Ascending aorta (tissue), 2 donors: ENCODE results near the gene KCNQ1. TPM values are rescaled to one million over a fixed set of nuclear protein-coding genes. Genes with fewer than 3 reads are reported as not detected.

Experiments used
- DNase-seq, 2 donors: peaks; one replicate each; pipeline ENCODE4 v3.0.0-alpha.2; 2019; ENCODE audit warnings: low spot score in 2 of 2
- H3K27ac ChIP-seq, 2 donors: fragments of 200-600 bp; sonication (generic); one replicate each; pipeline ENCODE4 v1.5.1; 2016 to 2017; ENCODE audit warnings: mild to moderate bottlenecking in 1 of 2
- H3K27me3 ChIP-seq: fragments of 200-600 bp; sonication (generic); one replicate; pipeline ENCODE4 v1.5.1; 2017
- H3K36me3 ChIP-seq, 2 donors: fragments of 200-600 bp; sonication (generic); one replicate each; pipeline ENCODE4 v1.5.1; 2016
- H3K4me1 ChIP-seq, 2 donors: fragments of 200-600 bp; sonication (generic); one replicate each; pipeline ENCODE4 v1.5.1; 2016 to 2017; ENCODE audit warnings: mild to moderate bottlenecking in 1 of 2
- H3K4me3 ChIP-seq, 2 donors: fragments of 200-600 bp; sonication (generic); one replicate each; pipeline ENCODE4 v1.5.1; 2016 to 2017; ENCODE audit warnings: mild to moderate bottlenecking in 1 of 2
- H3K9me3 ChIP-seq, 2 donors: fragments of 200-600 bp; sonication (generic); one replicate each; pipeline ENCODE4 v1.5.1; 2016
- intact Hi-C: fragments of 100-400 bp; cut with DNase I; formaldehyde crosslinking; loops from one replicate; pipeline ENCODE4 v1.15.1; 2023
- total RNA-seq: library from RNA; depleted of rRNA; stranded (reverse); fragments of >200 nt; gene quantifications from one replicate; pipeline ENCODE4 v1.1.0, GENCODE V29; 2016
- TF ChIP-seq, protein P1 (sequence below), 3 experiments: fragments of 200-600 bp in 2 of 3; fragments of 450-650 bp in 1 of 3; sonication (generic) in 2 of 3; IDR thresholded peaks; one replicate each; pipeline ENCODE4 v1.5.1; 2016 to 2019; ENCODE audit warnings: antibody characterized with exemption in 3 of 3, mild to moderate bottlenecking in 1 of 3, moderate library complexity in 1 of 3

Gene KCNQ1
- total RNA-seq, 1 donor from 2014 or later: 2.3 TPM

DNA sequence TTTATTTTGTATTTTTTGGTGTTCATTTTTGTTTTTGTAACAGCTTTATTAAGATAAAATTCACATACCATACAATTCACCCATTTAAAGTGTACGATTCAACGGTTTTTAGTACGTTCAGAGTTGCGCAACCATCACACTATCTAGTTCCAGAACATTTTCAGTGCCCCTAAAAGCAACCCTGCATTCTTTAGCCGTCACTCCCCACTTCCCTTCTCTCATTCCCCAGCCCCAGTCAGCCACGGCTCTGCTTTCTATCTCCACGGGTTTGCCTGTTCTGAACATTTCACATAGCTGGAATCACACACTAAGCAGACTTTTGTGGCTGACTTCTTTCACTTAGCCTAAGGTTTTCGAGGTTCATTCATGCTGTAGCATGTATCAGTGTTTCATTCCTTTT, 264.6 kb downstream of the KCNQ1 start:
- Histone ChIP-seq H3K4me3 (peak overlapping the region in 1 of 2 donors; percentile 52), H3K9me3 (no peaks in the 10 kb centered on the region), H3K27ac (peak overlapping the region in 1 of 2 donors; percentile 21), H3K36me3 (no peaks in the 10 kb centered on the region), H3K4me1 (peaks cover 0 to 8% of the 10 kb centered on the region in 2 donors), H3K27me3 (no peaks in the 10 kb centered on the region)
- intact Hi-C loops: no loop called here
- DNase-seq: no peak
- TF ChIP-seq, protein P1, sequence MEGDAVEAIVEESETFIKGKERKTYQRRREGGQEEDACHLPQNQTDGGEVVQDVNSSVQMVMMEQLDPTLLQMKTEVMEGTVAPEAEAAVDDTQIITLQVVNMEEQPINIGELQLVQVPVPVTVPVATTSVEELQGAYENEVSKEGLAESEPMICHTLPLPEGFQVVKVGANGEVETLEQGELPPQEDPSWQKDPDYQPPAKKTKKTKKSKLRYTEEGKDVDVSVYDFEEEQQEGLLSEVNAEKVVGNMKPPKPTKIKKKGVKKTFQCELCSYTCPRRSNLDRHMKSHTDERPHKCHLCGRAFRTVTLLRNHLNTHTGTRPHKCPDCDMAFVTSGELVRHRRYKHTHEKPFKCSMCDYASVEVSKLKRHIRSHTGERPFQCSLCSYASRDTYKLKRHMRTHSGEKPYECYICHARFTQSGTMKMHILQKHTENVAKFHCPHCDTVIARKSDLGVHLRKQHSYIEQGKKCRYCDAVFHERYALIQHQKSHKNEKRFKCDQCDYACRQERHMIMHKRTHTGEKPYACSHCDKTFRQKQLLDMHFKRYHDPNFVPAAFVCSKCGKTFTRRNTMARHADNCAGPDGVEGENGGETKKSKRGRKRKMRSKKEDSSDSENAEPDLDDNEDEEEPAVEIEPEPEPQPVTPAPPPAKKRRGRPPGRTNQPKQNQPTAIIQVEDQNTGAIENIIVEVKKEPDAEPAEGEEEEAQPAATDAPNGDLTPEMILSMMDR (IDR thresholded peaks at IDR 0.05): no peak

DNA sequence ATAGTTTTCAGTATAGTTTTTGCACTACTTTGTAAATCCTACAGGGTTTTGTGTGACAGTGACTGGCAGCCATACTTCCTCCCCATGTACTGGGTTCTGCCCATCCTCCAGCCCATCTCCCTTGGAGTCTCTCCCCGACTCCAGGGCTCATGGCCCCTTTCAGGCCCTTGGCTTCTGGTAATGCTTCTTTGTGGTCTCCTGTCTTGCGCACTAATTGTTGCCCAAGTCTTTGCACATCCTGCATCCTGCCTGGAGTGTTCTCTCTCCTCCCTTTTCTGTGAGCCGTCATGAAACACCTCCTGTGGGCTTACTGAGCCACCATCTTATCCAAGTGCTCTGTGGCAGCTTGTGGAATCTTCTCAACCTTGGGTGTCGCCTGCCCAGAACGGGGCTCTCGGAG, 266.4 kb downstream of the KCNQ1 start:
- peaks cover 0 to 8% of the 10 kb centered on the region in 2 donors for H3K4me1 ChIP-seq
- no peaks in the 10 kb centered on the region for H3K36me3 ChIP-seq
- no peak overlapping the region for H3K4me3 ChIP-seq
- intact Hi-C loops: no loop called here
- no peak for DNase-seq
- TF ChIP-seq, protein P1 (IDR thresholded peaks at IDR 0.05): no peak
- H3K27ac ChIP-seq: no peak overlapping the region
- no peaks in the 10 kb centered on the region for H3K27me3 ChIP-seq
- no peaks in the 10 kb centered on the region for H3K9me3 ChIP-seq

- no peaks in the 10 kb centered on the region for H3K9me3 ChIP-seq
- peaks cover 0 to 8% of the 10 kb centered on the region in 2 donors for H3K4me1 ChIP-seq
- H3K4me3 ChIP-seq: no peak overlapping the region
- no peaks in the 10 kb centered on the region for H3K27me3 ChIP-seq
- TF ChIP-seq, protein P1 (IDR thresholded peaks at IDR 0.05): no peak
- intact Hi-C loops: no loop called here
- no peak for DNase-seq
- H3K36me3 ChIP-seq: no peaks in the 10 kb centered on the region
- H3K27ac ChIP-seq: no peak overlapping the region
These were observed 268.3 kb downstream of the KCNQ1 start for GRCh38 chr11:2713094-2713493.

- H3K4me3 ChIP-seq: no peak overlapping the region
- TF ChIP-seq, protein P1 (IDR thresholded peaks at IDR 0.05): no peak
- H3K27me3 ChIP-seq: no peaks in the 10 kb centered on the region
- intact Hi-C loops: no loop called here
- no peaks in the 10 kb centered on the region for H3K36me3 ChIP-seq
- no peak for DNase-seq
- no peak overlapping the region for H3K27ac ChIP-seq
- H3K9me3 ChIP-seq: no peaks in the 10 kb centered on the region
- peaks cover 0 to 4% of the 10 kb centered on the region in 2 donors for H3K4me1 ChIP-seq
These were observed 269.1 kb downstream of the KCNQ1 start for GRCh38 chr11:2713661-2714462.

DNA sequence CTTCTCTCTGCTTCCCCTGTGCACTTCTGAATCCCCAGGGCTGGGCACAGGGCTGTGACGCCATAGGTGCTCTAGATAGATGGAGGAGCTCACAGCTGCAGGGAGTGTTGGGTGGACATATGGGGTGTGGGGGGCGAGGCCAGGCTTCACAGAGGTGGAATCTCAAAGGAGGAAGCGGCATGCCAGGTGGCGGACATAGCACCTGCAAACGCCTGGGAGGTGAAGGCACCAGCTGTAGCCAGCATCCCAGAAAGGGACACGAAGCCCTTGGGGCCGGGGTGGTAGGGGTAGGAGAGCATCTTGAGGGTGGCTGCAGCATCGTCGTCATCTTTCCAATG, 269.6 kb downstream of the KCNQ1 start:
- intact Hi-C loops: no loop called here
- DNase-seq: no peak
- TF ChIP-seq, protein P1 (IDR thresholded peaks at IDR 0.05): no peak
- no peak overlapping the region for H3K27ac ChIP-seq
- no peaks in the 10 kb centered on the region for H3K36me3 ChIP-seq
- H3K9me3 ChIP-seq: no peaks in the 10 kb centered on the region
- no peaks in the 10 kb centered on the region for H3K27me3 ChIP-seq
- no peak overlapping the region for H3K4me3 ChIP-seq
- no peaks in the 10 kb centered on the region for H3K4me1 ChIP-seq
